22Rv1 (cell line): Measurements from ENCODE around the gene TP53TG5.

Experiments used
- ZFX ChIP-seq: fragments of 450-650 bp; IDR thresholded peaks from 2 replicates; pipeline ENCODE4 v1.6.1; 2017; ENCODE audit warnings: antibody characterized with exemption, borderline replicate concordance
- TF ChIP-seq, protein P1 (sequence below): fragments of 450-650 bp; IDR thresholded peaks from 2 replicates; pipeline ENCODE4 v1.5.1; 2017; ENCODE audit warnings: mild to moderate bottlenecking

DNA sequence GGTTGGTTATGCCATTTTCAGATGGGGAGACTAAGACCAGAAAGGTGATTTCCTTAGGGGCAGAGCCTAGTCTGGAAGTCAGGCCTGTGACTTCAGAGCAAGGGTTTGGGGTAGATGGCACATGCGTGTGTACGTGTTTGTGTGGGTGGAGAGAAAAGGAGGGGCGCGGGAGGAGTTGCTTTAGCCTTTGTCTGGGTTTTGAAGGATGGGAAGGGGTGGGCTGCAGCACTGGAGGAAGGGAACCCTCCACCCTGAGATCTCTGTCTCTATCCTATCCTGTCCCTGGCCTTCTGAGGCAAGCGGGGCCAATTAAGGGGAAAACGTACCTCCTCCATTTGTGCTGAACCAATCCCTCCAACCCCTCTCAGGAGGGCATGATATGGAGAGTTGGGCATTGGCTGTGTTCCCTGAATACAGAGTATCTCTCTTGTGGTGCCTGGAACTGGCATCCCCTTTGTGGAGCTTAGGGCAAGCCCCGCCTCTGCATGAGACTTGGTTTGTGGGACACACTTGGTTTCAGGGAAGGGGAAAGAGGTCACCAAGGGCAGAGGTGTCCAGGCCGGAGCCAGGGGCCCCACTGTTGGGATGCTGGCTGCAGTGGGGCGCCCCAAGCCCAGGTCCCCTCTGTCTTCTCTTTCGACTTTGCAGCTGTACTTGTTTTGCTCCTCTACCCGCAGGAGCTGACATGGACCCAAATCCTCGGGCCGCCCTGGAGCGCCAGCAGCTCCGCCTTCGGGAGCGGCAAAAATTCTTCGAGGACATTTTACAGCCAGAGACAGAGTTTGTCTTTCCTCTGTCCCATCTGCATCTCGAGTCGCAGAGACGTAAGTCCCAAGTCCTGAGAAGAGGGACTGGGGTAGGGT is 29.9 kb upstream of the TP53TG5 start, which contains the start of gene DBNDD2:
- TF ChIP-seq, protein P1, sequence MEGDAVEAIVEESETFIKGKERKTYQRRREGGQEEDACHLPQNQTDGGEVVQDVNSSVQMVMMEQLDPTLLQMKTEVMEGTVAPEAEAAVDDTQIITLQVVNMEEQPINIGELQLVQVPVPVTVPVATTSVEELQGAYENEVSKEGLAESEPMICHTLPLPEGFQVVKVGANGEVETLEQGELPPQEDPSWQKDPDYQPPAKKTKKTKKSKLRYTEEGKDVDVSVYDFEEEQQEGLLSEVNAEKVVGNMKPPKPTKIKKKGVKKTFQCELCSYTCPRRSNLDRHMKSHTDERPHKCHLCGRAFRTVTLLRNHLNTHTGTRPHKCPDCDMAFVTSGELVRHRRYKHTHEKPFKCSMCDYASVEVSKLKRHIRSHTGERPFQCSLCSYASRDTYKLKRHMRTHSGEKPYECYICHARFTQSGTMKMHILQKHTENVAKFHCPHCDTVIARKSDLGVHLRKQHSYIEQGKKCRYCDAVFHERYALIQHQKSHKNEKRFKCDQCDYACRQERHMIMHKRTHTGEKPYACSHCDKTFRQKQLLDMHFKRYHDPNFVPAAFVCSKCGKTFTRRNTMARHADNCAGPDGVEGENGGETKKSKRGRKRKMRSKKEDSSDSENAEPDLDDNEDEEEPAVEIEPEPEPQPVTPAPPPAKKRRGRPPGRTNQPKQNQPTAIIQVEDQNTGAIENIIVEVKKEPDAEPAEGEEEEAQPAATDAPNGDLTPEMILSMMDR, result no peak
- TF ChIP-seq ZFX, result no peak
